GM19043 (cell line): ENCODE results near the gene FZD7.

Experiments used
- ATAC-seq: cut with Tn5 transposase; IDR thresholded peaks from one replicate; pipeline ENCODE4 v1.9.1; 2021; ENCODE audit warnings: low read depth; ENCODE audit not compliant: unreplicated experiment

Gene FZD7

GRCh38 chr2:202035941-202036372 is 2.3 kb downstream of the FZD7 start:
- ATAC-seq = no peak

- no peak for ATAC-seq
Observed at GRCh38 chr2:202036601-202037037, 3.0 kb downstream of the FZD7 start.

GRCh38 chr2:202037086-202037485 is 3.4 kb downstream of the FZD7 start:
- no peak for ATAC-seq

GRCh38 chr2:202038471-202039277 is 5.0 kb downstream of the FZD7 start:
- ATAC-seq = no peak

GRCh38 chr2:202039278-202040078 is 5.8 kb downstream of the FZD7 start:
- no peak for ATAC-seq

GRCh38 chr2:202040079-202040844 is 6.6 kb downstream of the FZD7 start:
- no peak for ATAC-seq

- ATAC-seq = no peak
Observed at GRCh38 chr2:202042444-202042843, 8.8 kb downstream of the FZD7 start.

- ATAC-seq = no peak
Observed at GRCh38 chr2:202043475-202043874, 9.8 kb downstream of the FZD7 start.

- no peak for ATAC-seq
Observed at GRCh38 chr2:202044777-202045176, 11.1 kb downstream of the FZD7 start.

- ATAC-seq = no peak
Observed at GRCh38 chr2:202046572-202046971, 12.9 kb downstream of the FZD7 start.

- ATAC-seq = no peak
Observed at GRCh38 chr2:202049092-202049728, 15.6 kb downstream of the FZD7 start.

GRCh38 chr2:202049840-202050239 is 16.2 kb downstream of the FZD7 start:
- ATAC-seq = no peak

- ATAC-seq = no peak
Observed at GRCh38 chr2:202050652-202051051, 17.0 kb downstream of the FZD7 start.

- ATAC-seq = no peak
Observed at GRCh38 chr2:202051499-202052161, 18.0 kb downstream of the FZD7 start.

- ATAC-seq = no peak
Observed at GRCh38 chr2:202052235-202052634, 18.6 kb downstream of the FZD7 start.

- ATAC-seq = no peak
Observed at GRCh38 chr2:202054679-202055078, 21.0 kb downstream of the FZD7 start.

GRCh38 chr2:202056611-202057010 is 23.0 kb downstream of the FZD7 start:
- ATAC-seq = no peak

- ATAC-seq = no peak
Observed at GRCh38 chr2:202060218-202060617, 26.6 kb downstream of the FZD7 start.

- ATAC-seq = no peak
Observed at GRCh38 chr2:202061695-202062094, 28.0 kb downstream of the FZD7 start.
